ENCODE results near the gene GRM8. TPM values are rescaled to one million over a fixed set of nuclear protein-coding genes. Genes with fewer than 3 reads are reported as not detected.

Gene GRM8
- total RNA-seq, 1 experiment from 2014 or later: 1.4 TPM

GRCh38 chr7:126436213-126436868 lies 816.4 kb downstream of the GRM8 start:
- peak; percentile 7 for DNase-seq (ENCODE audit: low read depth)

- no peak for DNase-seq (ENCODE audit: low read depth)
These were observed 826.1 kb downstream of the GRM8 start for GRCh38 chr7:126426652-126427051.

- no peak for DNase-seq (ENCODE audit: low read depth)
These were observed 827.8 kb downstream of the GRM8 start for GRCh38 chr7:126424985-126425384.

- DNase-seq (ENCODE audit: low read depth): no peak
These were observed 833.7 kb downstream of the GRM8 start for GRCh38 chr7:126419047-126419446.

GRCh38 chr7:126411821-126412383 lies 840.8 kb downstream of the GRM8 start:
- no peak for DNase-seq (ENCODE audit: low read depth)

GRCh38 chr7:126411032-126411820 lies 841.5 kb downstream of the GRM8 start:
- no peak for DNase-seq (ENCODE audit: low read depth)

GRCh38 chr7:126403040-126403439 lies 849.7 kb downstream of the GRM8 start:
- no peak for DNase-seq (ENCODE audit: low read depth)

- no peak for DNase-seq (ENCODE audit: low read depth)
These were observed 850.8 kb downstream of the GRM8 start for GRCh38 chr7:126401918-126402317.

GRCh38 chr7:126398851-126399529 lies 853.8 kb downstream of the GRM8 start:
- no peak for DNase-seq (ENCODE audit: low read depth)

GRCh38 chr7:126398285-126398684 lies 854.5 kb downstream of the GRM8 start:
- peak; percentile 22 for DNase-seq (ENCODE audit: low read depth)

GRCh38 chr7:126394406-126394805 lies 858.3 kb downstream of the GRM8 start:
- DNase-seq (ENCODE audit: low read depth): no peak

Other genes with a start within 250 kb of the GRM8 start
- 17.2 and 22.3 TPM in 2 replicates for gene ZNF800, start 139.8 kb upstream of the GRM8 start, total RNA-seq (2014; rRNA removed; shearing (Covaris generic))

Data from Daoy (cell line).